ENCODE data around the gene PEX14.

Gene PEX14

DNA sequence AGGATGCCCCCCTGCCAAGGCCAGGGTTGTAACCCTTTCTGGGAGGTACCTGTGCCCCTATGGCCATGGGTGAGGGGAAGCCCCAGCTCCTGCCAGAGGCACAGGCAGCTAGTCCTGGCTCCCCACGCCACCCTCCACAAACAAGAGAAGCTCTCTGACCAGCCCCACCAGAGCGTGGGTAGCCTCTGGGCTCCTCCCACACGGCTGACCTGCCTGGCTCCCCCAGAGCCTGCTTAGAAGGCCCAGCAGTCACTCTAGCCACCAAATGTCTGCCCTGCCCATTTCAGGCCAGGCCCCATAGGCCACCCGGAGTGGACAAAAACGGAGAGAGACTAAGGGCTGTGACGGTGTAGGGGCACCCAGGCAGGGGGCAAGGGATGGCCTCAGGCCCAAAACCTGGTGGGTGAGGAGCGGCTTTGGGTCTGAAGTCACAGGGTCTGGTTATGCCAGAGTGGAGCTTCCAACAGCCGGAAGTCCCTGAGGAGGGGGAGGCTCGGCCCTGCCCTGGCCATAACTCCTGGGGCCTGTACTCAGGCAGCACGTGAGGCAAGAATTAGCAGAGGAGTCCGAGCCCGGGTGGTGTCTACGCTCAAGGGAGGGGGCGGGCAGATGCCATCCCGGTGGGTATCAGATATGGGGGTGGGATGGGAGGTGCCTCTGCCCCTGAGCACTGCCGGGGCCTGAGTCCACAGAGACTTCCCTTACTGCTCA, 166.2 kb downstream of the PEX14 start:
- TF ChIP-seq, protein P1, sequence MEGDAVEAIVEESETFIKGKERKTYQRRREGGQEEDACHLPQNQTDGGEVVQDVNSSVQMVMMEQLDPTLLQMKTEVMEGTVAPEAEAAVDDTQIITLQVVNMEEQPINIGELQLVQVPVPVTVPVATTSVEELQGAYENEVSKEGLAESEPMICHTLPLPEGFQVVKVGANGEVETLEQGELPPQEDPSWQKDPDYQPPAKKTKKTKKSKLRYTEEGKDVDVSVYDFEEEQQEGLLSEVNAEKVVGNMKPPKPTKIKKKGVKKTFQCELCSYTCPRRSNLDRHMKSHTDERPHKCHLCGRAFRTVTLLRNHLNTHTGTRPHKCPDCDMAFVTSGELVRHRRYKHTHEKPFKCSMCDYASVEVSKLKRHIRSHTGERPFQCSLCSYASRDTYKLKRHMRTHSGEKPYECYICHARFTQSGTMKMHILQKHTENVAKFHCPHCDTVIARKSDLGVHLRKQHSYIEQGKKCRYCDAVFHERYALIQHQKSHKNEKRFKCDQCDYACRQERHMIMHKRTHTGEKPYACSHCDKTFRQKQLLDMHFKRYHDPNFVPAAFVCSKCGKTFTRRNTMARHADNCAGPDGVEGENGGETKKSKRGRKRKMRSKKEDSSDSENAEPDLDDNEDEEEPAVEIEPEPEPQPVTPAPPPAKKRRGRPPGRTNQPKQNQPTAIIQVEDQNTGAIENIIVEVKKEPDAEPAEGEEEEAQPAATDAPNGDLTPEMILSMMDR (IDR thresholded peaks at IDR 0.05; ENCODE audit: control extremely low read depth, extremely low read depth, low read depth, missing control alignments) = no peak
- CTCF ChIA-PET = no interaction called here

DNA sequence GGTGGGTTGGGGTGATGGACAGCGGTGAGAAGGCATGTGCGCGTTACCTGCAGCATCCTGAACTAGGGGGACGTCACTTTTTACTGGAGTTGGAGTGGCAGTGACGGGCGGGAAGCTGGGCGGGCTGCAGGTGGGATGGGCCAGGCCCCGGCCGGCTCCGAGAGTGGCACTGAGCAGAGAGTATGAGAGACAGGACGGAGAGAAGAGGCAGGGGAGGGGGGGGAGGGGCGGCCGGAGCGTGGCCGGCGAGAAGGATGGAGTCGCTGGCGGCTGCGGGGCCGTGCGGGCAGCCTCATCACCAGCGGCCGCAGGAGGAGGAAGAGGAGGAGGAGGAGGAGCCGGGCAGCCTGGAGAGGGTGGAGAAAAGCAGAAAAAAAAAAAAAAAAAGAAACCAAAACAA, 167.2 kb downstream of the PEX14 start:
- ChIA-PET POLR2A (no interaction called here), CTCF (no interaction called here)
- no peak for DNase-seq (ENCODE audit: extremely low spot score)
- TF ChIP-seq, protein P1 (IDR thresholded peaks at IDR 0.05; ENCODE audit: control extremely low read depth, extremely low read depth, low read depth, missing control alignments) = no peak

More for the DNA sequence above, 166.2 kb downstream of the PEX14 start:
- DNase-seq (ENCODE audit: extremely low spot score) = no peak
- POLR2A ChIA-PET = no interaction called here

DNA sequence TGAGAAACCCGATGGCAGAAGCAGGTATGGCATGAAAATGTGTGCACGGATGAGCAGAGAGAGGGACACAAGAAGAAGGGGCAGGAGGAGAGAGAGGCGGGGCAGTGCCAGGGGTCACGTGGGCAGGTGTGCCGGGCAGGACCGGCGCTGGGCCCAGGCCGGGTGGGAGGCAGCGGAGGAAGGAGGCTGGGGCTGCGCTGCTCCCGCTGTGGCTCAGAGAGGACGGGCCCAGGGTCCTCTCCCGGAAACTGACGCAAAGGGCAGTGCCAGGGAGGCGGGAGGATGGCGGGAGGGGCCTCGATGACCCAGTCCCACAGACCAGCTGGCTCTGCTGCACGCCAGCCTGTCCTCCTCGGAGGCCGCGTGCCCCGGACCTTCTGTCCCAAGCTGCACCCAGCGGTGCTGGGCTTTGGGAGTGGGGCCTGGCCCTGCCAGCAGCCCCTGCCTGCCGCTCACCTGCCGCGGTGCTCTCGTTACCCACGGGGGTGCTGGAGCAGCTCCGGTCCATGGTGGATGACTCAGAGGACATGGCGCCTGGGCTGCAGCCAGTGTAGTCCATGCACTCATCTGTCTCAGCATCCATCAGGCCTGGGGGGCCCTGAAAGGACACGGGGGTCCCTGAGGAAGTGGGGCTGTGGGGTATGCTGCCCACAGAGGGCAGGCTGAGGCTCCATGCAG, 167.8 kb downstream of the PEX14 start:
- TF ChIP-seq, protein P1 (IDR thresholded peaks at IDR 0.05; ENCODE audit: control extremely low read depth, extremely low read depth, low read depth, missing control alignments) = no peak
- ChIA-PET POLR2A (no interaction called here), CTCF (no interaction called here)
- DNase-seq (ENCODE audit: extremely low spot score) = no peak

DNA sequence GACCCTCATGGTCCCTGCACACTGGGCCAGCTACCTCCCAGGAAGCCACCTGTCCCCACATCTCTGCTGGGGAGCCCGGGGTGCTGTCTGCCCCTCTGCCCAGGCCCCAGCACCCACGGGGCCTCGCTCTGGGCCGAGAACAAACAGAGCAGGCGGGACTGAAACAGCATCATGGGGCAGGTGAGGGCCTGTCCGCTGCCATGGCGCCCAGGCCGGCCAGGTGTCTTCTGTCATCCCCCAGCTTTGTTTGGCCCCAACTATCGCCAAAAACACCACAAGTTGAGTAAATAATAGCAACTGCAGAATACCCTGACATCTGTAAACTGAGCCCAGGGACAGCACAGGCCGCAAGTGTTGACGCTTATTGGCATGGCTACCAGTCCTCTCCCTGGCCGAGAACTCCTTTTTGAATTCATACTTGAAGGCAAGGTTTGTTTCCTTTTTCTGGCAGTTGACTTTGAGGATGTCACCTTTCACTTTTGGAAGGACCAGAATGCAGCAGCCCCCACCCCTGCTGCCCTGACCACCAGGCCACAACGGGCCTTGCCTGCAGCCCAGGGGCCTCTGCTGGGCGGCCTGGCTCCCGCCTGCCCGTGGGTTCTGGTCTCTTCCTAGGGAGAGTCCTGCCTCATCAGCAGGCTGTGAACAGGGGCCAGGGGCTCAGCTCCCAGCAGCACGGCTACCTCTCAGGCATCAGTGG, 169.0 kb downstream of the PEX14 start:
- POLR2A ChIA-PET = no interaction called here
- CTCF ChIA-PET = no interaction called here
- DNase-seq (ENCODE audit: extremely low spot score) = no peak
- TF ChIP-seq, protein P1 (IDR thresholded peaks at IDR 0.05; ENCODE audit: control extremely low read depth, extremely low read depth, low read depth, missing control alignments) = no peak

DNA sequence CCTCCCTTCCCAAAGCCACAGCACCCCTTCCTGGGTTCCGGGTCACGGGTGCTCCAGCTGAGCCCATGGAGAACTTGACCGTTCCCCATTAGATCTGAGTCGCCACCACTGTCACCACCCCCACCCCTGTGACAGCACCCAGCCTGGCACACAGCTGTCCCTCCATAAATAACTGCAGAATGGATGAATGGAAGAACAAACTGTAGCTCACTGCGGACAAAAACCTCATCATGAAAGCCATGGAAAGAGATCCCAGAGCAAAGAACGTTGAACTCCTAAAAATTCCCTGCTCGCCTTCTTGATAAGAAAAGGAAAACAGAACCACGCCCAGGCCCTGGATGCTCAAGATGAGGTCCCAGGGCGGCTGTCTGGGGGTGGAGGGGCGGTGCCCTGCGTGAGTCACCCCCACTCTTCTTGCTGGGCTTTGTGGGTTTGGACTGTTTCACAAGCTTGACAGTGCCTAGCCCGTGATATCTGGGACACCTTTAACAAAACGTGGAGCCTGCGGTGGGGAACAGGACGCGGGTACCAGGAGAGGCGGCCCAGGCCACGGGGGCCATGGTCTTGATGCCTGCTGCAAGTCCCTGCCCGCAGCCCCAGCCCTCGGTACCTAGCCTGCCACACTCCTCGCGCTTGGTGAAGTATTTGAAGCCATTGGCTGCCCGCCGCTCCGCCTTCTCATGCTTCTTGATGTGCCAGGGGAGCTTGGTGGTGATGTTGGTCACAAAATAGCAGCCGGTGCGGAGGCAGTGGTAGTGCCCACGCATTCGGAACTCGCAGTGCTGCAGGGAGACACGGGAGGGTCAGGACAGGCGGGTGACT, 169.8 kb downstream of the PEX14 start:
- DNase-seq (ENCODE audit: extremely low spot score) = no peak

More for the DNA sequence above, 169.8 kb downstream of the PEX14 start:
- TF ChIP-seq, protein P1 (IDR thresholded peaks at IDR 0.05; ENCODE audit: control extremely low read depth, extremely low read depth, low read depth, missing control alignments) = no peak
- ChIA-PET POLR2A (no interaction called here), CTCF (no interaction called here)

Data from GM10248 (cell line).